ENCODE results near the gene MT1B.

- TF ChIP-seq CTCF (IDR thresholded peaks at IDR 0.05; ENCODE audit: low read depth, low read length, poor library complexity, severe bottlenecking) (no peak), EZH2phosphoT487 (IDR thresholded peaks at IDR 0.05; ENCODE audit: borderline replicate concordance, low read length) (no peak)
Measured at GRCh38 chr16:56633535-56633934, 18.2 kb upstream of the MT1B start.
